ENCODE measurements around the gene SLC1A1.
"Not testable (repeated sequence)": the region's sequence is repeated elsewhere in the genome, so short reads cannot be mapped to it uniquely, and the experiment has no call there.

Gene SLC1A1

GRCh38 chr9:4538621-4539020 lies 48.4 kb downstream of the SLC1A1 start:
- TF ChIP-seq CTCF (IDR thresholded peaks at IDR 0.05) = no peak
- Histone ChIP-seq H3K27ac (no peak overlapping the region), H3K4me3 (no peak overlapping the region)
- no peak for DNase-seq (ENCODE audit: low spot score)

- H3K27ac ChIP-seq = no peak overlapping the region
- DNase-seq (ENCODE audit: low spot score) = no peak
- H3K4me3 ChIP-seq = no peak overlapping the region
- no peak for TF ChIP-seq CTCF (IDR thresholded peaks at IDR 0.05)
Observed at GRCh38 chr9:4540425-4540824, 50.2 kb downstream of the SLC1A1 start.

GRCh38 chr9:4541281-4541680 lies 51.0 kb downstream of the SLC1A1 start:
- no peak overlapping the region for H3K4me3 ChIP-seq
- H3K27ac ChIP-seq = no peak overlapping the region
- DNase-seq (ENCODE audit: low spot score) = no peak
- TF ChIP-seq CTCF (IDR thresholded peaks at IDR 0.05) = no peak

- DNase-seq (ENCODE audit: low spot score) = no peak
Observed at GRCh38 chr9:4541856-4542255, 51.6 kb downstream of the SLC1A1 start.

GRCh38 chr9:4544714-4545113 lies 54.4 kb downstream of the SLC1A1 start:
- DNase-seq (ENCODE audit: low spot score); H3K27ac ChIP-seq; H3K4me3 ChIP-seq: not testable (repeated sequence)

More at GRCh38 chr9:4541856-4542255, 51.6 kb downstream of the SLC1A1 start:
- TF ChIP-seq CTCF (IDR thresholded peaks at IDR 0.05) = no peak
- H3K27ac ChIP-seq = no peak overlapping the region
- no peak overlapping the region for H3K4me3 ChIP-seq

- Histone ChIP-seq H3K27ac (no peak overlapping the region), H3K4me3 (no peak overlapping the region)
- TF ChIP-seq CTCF (IDR thresholded peaks at IDR 0.05) = no peak
- no peak for DNase-seq (ENCODE audit: low spot score)
Observed at GRCh38 chr9:4547016-4547415, 56.7 kb downstream of the SLC1A1 start.

GRCh38 chr9:4548811-4549725 lies 58.8 kb downstream of the SLC1A1 start:
- no peak for DNase-seq (ENCODE audit: low spot score)
- no peak for TF ChIP-seq CTCF (IDR thresholded peaks at IDR 0.05)
- Histone ChIP-seq H3K27ac (peak overlapping the region in 1 of 2 donors; percentile 25), H3K4me3 (no peak overlapping the region)
